ENCODE results near the gene VAT1L. TPM values are rescaled to one million over a fixed set of nuclear protein-coding genes. Genes with fewer than 3 reads are reported as not detected.

Gene VAT1L
- total RNA-seq, 1 donor from 2014 or later, result 17.9 TPM

GRCh38 chr16:77960766-77961165 is 172.4 kb downstream of the VAT1L start:
- H3K4me1 Mint-ChIP-seq (ENCODE audit: low read depth, unreplicated experiment), result no peaks in the 10 kb centered on the region
- peaks cover 7% of the 10 kb centered on the region for H3K27me3 Mint-ChIP-seq (ENCODE audit: unreplicated experiment)
- no peak for TF ChIP-seq CTCF (IDR thresholded peaks at IDR 0.05; ENCODE audit: partially characterized antibody, unreplicated experiment)
- DNase-seq, result no peak
- peaks cover 2% of the 10 kb centered on the region for H3K9me3 Mint-ChIP-seq (ENCODE audit: unreplicated experiment)
- peaks cover 8% of the 10 kb centered on the region for H3K36me3 Mint-ChIP-seq (ENCODE audit: unreplicated experiment)
- H3K27ac Mint-ChIP-seq (ENCODE audit: unreplicated experiment), result no peak overlapping the region
- no peak overlapping the region for H3K4me3 Mint-ChIP-seq (ENCODE audit: unreplicated experiment)

- Mint-ChIP-seq H3K4me3 (ENCODE audit: unreplicated experiment) (no peak overlapping the region), H3K27me3 (ENCODE audit: unreplicated experiment) (peaks cover 7% of the 10 kb centered on the region), H3K9me3 (ENCODE audit: unreplicated experiment) (peaks cover 2% of the 10 kb centered on the region), H3K27ac (ENCODE audit: unreplicated experiment) (no peak overlapping the region), H3K4me1 (ENCODE audit: low read depth, unreplicated experiment) (no peaks in the 10 kb centered on the region), H3K36me3 (ENCODE audit: unreplicated experiment) (peaks cover 8% of the 10 kb centered on the region)
- TF ChIP-seq CTCF (IDR thresholded peaks at IDR 0.05; ENCODE audit: partially characterized antibody, unreplicated experiment), result no peak
- DNase-seq, result no peak
Observed at GRCh38 chr16:77961814-77962213, 173.4 kb downstream of the VAT1L start.

GRCh38 chr16:77962689-77963088 is 174.3 kb downstream of the VAT1L start:
- Mint-ChIP-seq H3K9me3 (ENCODE audit: unreplicated experiment) (peaks cover 2% of the 10 kb centered on the region), H3K27ac (ENCODE audit: unreplicated experiment) (no peak overlapping the region), H3K4me3 (ENCODE audit: unreplicated experiment) (no peak overlapping the region), H3K4me1 (ENCODE audit: low read depth, unreplicated experiment) (no peaks in the 10 kb centered on the region), H3K27me3 (ENCODE audit: unreplicated experiment) (peaks cover 7% of the 10 kb centered on the region), H3K36me3 (ENCODE audit: unreplicated experiment) (peaks cover 8% of the 10 kb centered on the region)
- no peak for DNase-seq
- no peak for TF ChIP-seq CTCF (IDR thresholded peaks at IDR 0.05; ENCODE audit: partially characterized antibody, unreplicated experiment)

GRCh38 chr16:77963185-77964044 is 175.1 kb downstream of the VAT1L start:
- H3K27ac Mint-ChIP-seq (ENCODE audit: unreplicated experiment), result no peak overlapping the region
- peaks cover 8% of the 10 kb centered on the region for H3K36me3 Mint-ChIP-seq (ENCODE audit: unreplicated experiment)
- no peak for DNase-seq
- peaks cover 7% of the 10 kb centered on the region for H3K27me3 Mint-ChIP-seq (ENCODE audit: unreplicated experiment)
- H3K4me1 Mint-ChIP-seq (ENCODE audit: low read depth, unreplicated experiment), result no peaks in the 10 kb centered on the region
- peaks cover 2% of the 10 kb centered on the region for H3K9me3 Mint-ChIP-seq (ENCODE audit: unreplicated experiment)
- no peak for TF ChIP-seq CTCF (IDR thresholded peaks at IDR 0.05; ENCODE audit: partially characterized antibody, unreplicated experiment)
- H3K4me3 Mint-ChIP-seq (ENCODE audit: unreplicated experiment), result no peak overlapping the region

GRCh38 chr16:77965346-77965745 is 177.0 kb downstream of the VAT1L start:
- peaks cover 7% of the 10 kb centered on the region for H3K27me3 Mint-ChIP-seq (ENCODE audit: unreplicated experiment)
- H3K36me3 Mint-ChIP-seq (ENCODE audit: unreplicated experiment), result peaks cover 8% of the 10 kb centered on the region
- peaks cover 2% of the 10 kb centered on the region for H3K9me3 Mint-ChIP-seq (ENCODE audit: unreplicated experiment)
- H3K4me3 Mint-ChIP-seq (ENCODE audit: unreplicated experiment), result no peak overlapping the region
- H3K27ac Mint-ChIP-seq (ENCODE audit: unreplicated experiment), result no peak overlapping the region
- H3K4me1 Mint-ChIP-seq (ENCODE audit: low read depth, unreplicated experiment), result no peaks in the 10 kb centered on the region
- no peak for TF ChIP-seq CTCF (IDR thresholded peaks at IDR 0.05; ENCODE audit: partially characterized antibody, unreplicated experiment)
- DNase-seq, result no peak

Measured in glutamatergic neuron (in vitro differentiated cells).